ENCODE measurements around the gene GDF2.

DNA sequence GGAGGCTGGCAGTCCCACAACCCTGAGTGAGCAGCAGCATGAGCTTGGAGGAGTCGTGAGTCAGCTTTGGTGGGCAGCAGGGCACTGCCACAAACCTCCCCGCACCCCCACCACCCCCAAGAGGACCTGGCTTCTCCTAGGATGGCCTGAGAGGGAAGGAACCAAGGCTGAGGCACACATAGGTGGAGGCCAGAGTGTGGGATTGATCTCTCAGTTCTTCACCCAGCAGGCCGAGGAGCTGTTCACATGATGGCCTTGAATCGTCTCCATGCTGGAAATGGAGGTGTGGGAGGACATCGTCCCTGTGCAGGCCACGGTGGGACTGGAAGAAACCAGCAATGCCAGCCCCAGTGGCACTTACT is 39.6 kb upstream of the GDF2 start:
- TF ChIP-seq POLR2A (IDR thresholded peaks at IDR 0.05): no peak
- TF ChIP-seq, protein P1, sequence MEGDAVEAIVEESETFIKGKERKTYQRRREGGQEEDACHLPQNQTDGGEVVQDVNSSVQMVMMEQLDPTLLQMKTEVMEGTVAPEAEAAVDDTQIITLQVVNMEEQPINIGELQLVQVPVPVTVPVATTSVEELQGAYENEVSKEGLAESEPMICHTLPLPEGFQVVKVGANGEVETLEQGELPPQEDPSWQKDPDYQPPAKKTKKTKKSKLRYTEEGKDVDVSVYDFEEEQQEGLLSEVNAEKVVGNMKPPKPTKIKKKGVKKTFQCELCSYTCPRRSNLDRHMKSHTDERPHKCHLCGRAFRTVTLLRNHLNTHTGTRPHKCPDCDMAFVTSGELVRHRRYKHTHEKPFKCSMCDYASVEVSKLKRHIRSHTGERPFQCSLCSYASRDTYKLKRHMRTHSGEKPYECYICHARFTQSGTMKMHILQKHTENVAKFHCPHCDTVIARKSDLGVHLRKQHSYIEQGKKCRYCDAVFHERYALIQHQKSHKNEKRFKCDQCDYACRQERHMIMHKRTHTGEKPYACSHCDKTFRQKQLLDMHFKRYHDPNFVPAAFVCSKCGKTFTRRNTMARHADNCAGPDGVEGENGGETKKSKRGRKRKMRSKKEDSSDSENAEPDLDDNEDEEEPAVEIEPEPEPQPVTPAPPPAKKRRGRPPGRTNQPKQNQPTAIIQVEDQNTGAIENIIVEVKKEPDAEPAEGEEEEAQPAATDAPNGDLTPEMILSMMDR (IDR thresholded peaks at IDR 0.05): no peak

All from esophagus squamous epithelium (tissue), 4 donors.